ENCODE measurements around the gene APLP1. TPM values are rescaled to one million over a fixed set of nuclear protein-coding genes. Genes with fewer than 3 reads are reported as not detected.

Gene APLP1
- total and polyA plus RNA-seq, 4 donors = 0.08 to 0.51 (median 0.16) TPM; not detected in 1

DNA sequence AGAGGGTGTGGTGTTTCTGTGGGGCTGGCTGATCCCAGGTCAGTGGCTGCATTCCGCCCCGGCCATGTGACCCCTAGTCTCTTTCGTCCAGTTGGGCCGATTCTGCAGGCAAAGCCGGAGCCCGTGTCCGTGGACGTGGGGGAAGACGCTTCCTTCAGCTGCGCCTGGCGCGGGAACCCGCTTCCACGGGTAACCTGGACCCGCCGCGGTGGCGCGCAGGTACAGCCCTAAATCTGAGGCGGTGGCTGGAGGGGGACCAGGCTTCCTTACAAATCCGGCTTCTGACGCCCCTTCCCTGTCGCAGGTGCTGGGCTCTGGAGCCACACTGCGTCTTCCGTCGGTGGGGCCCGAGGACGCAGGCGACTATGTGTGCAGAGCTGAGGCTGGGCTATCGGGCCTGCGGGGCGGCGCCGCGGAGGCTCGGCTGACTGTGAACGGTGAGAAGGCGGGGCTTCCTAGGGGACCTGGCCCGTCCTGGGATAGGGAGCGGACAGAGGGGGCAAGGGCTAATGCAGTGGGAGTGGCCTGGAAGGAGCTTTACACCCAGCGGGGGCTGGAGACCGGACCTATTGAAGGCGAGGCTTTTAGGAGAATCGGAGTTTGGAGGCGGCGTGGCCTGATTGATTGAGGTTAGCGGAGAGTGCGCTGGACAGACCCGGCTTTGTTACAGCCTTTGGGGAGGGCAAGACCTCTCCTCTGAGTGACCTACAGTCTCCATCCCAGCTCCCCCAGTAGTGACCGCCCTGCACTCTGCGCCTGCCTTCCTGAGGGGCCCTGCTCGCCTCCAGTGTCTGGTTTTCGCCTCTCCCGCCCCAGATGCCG is 7.3 kb upstream of the APLP1 start:
- peaks cover 4 to 10% (median 6%) of the 10 kb centered on the region in 4 donors for H3K4me1 ChIP-seq (ENCODE audit: control insufficient read depth in 4 of 4, insufficient read depth in 4 of 4, low read length in 3 of 4)
- TF ChIP-seq NR2F2 (IDR thresholded peaks at IDR 0.05) (no peak), RAD21 (IDR thresholded peaks at IDR 0.05) (no peak), HNF4G (IDR thresholded peaks at IDR 0.05) (no peak), TAF1 (conservative IDR thresholded peaks at IDR 0.05) (no peak), GABPA (IDR thresholded peaks at IDR 0.05 in 1 of 2, conservative IDR thresholded peaks at IDR 0.05 in 1 of 2) (no peak), CTCF (IDR thresholded peaks at IDR 0.05; ENCODE audit: low read depth, low read length, missing input control) (no peak), FOXA1 (IDR thresholded peaks at IDR 0.05) (no peak), FOXA2 (IDR thresholded peaks at IDR 0.05) (no peak), YY1 (IDR thresholded peaks at IDR 0.05) (no peak), JUND (IDR thresholded peaks at IDR 0.05) (no peak), SP1 (IDR thresholded peaks at IDR 0.05) (no peak), RXRA (IDR thresholded peaks at IDR 0.05) (no peak), HNF4A (conservative IDR thresholded peaks at IDR 0.05) (no peak), MAX (IDR thresholded peaks at IDR 0.05) (no peak), EGR1 (IDR thresholded peaks at IDR 0.05; ENCODE audit: low read depth in 2 of 2) (no peak)
- TF ChIP-seq, protein P1, sequence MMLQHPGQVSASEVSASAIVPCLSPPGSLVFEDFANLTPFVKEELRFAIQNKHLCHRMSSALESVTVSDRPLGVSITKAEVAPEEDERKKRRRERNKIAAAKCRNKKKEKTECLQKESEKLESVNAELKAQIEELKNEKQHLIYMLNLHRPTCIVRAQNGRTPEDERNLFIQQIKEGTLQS (IDR thresholded peaks at IDR 0.05) = no peak
- no peak overlapping the region for H3K9ac ChIP-seq (ENCODE audit: low read depth in 1 of 2, low read length in 2 of 2)
- WGBS = 11% methylated on average over 55 of the region's 55 CpGs
- no peak overlapping the region for H3K27ac ChIP-seq (ENCODE audit: low read depth in 1 of 2, low read length in 2 of 2)
- H3K36me3 ChIP-seq (ENCODE audit: control insufficient read depth in 4 of 4, insufficient read depth in 3 of 4, low read depth in 1 of 4, low read length in 3 of 4) = no peaks in the 10 kb centered on the region
- DNase-seq (ENCODE audit: low spot score) = no peak
- no peak overlapping the region for H3K4me3 ChIP-seq (ENCODE audit: low read depth in 1 of 3, low read length in 3 of 3)
- H3K27me3 ChIP-seq (ENCODE audit: control insufficient read depth in 4 of 4, insufficient read depth in 4 of 4, low read length in 3 of 4) = peaks cover 0 to 4% (median 0%) of the 10 kb centered on the region in 4 donors
- H3K9me3 ChIP-seq (ENCODE audit: control insufficient read depth in 4 of 4, low read length in 3 of 4) = no peaks in the 10 kb centered on the region

GRCh38 chr19:35861640-35862160 is 6.7 kb upstream of the APLP1 start:
- WGBS = 55% methylated on average over 19 of the region's 19 CpGs

More at GRCh38 chr19:35861640-35862160, 6.7 kb upstream of the APLP1 start:
- Histone ChIP-seq H3K27ac (ENCODE audit: low read depth in 1 of 2, low read length in 2 of 2) (no peak overlapping the region), H3K9ac (ENCODE audit: low read depth in 1 of 2, low read length in 2 of 2) (no peak overlapping the region), H3K4me1 (ENCODE audit: control insufficient read depth in 4 of 4, insufficient read depth in 4 of 4, low read length in 3 of 4) (peaks cover 0 to 6% (median 3%) of the 10 kb centered on the region in 4 donors), H3K36me3 (ENCODE audit: control insufficient read depth in 4 of 4, insufficient read depth in 3 of 4, low read depth in 1 of 4, low read length in 3 of 4) (no peaks in the 10 kb centered on the region), H3K4me3 (ENCODE audit: low read depth in 1 of 3, low read length in 3 of 3) (no peak overlapping the region), H3K27me3 (ENCODE audit: control insufficient read depth in 4 of 4, insufficient read depth in 4 of 4, low read length in 3 of 4) (peaks cover 0 to 4% (median 0%) of the 10 kb centered on the region in 4 donors), H3K9me3 (ENCODE audit: control insufficient read depth in 4 of 4, low read length in 3 of 4) (no peaks in the 10 kb centered on the region)
- no peak for TF ChIP-seq SP1 (IDR thresholded peaks at IDR 0.05)
- no peak for TF ChIP-seq TAF1 (conservative IDR thresholded peaks at IDR 0.05)
- no peak for TF ChIP-seq NR2F2 (IDR thresholded peaks at IDR 0.05)
- no peak for TF ChIP-seq HNF4G (IDR thresholded peaks at IDR 0.05)
- TF ChIP-seq CTCF (IDR thresholded peaks at IDR 0.05; ENCODE audit: low read depth, low read length, missing input control) = no peak
- TF ChIP-seq YY1 (IDR thresholded peaks at IDR 0.05) = no peak
- TF ChIP-seq, protein P2, sequence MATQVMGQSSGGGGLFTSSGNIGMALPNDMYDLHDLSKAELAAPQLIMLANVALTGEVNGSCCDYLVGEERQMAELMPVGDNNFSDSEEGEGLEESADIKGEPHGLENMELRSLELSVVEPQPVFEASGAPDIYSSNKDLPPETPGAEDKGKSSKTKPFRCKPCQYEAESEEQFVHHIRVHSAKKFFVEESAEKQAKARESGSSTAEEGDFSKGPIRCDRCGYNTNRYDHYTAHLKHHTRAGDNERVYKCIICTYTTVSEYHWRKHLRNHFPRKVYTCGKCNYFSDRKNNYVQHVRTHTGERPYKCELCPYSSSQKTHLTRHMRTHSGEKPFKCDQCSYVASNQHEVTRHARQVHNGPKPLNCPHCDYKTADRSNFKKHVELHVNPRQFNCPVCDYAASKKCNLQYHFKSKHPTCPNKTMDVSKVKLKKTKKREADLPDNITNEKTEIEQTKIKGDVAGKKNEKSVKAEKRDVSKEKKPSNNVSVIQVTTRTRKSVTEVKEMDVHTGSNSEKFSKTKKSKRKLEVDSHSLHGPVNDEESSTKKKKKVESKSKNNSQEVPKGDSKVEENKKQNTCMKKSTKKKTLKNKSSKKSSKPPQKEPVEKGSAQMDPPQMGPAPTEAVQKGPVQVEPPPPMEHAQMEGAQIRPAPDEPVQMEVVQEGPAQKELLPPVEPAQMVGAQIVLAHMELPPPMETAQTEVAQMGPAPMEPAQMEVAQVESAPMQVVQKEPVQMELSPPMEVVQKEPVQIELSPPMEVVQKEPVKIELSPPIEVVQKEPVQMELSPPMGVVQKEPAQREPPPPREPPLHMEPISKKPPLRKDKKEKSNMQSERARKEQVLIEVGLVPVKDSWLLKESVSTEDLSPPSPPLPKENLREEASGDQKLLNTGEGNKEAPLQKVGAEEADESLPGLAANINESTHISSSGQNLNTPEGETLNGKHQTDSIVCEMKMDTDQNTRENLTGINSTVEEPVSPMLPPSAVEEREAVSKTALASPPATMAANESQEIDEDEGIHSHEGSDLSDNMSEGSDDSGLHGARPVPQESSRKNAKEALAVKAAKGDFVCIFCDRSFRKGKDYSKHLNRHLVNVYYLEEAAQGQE (IDR thresholded peaks at IDR 0.05) = no peak
- no peak for TF ChIP-seq HNF4A (conservative IDR thresholded peaks at IDR 0.05)
- TF ChIP-seq FOXA2 (IDR thresholded peaks at IDR 0.05) = no peak
- no peak for TF ChIP-seq FOXA1 (IDR thresholded peaks at IDR 0.05)
- no peak for TF ChIP-seq RXRA (IDR thresholded peaks at IDR 0.05)
- no peak for DNase-seq (ENCODE audit: low spot score)

Data from liver (tissue), 9 donors.